Effector memory CD4-positive, alpha-beta T cell (primary cell): ENCODE measurements around the gene PPP1R14B.

Source experiments
- DNase-seq, 3 donors: peaks; one replicate each; pipeline ENCODE4 v3.0.0-alpha.2; 2020
- H3K27ac ChIP-seq: 2 replicates; pipeline ENCODE4 v1.7.0; 2013; ENCODE audit warnings: mild to moderate bottlenecking, low read length, moderate library complexity; ENCODE audit not compliant: insufficient read depth, poor library complexity, severe bottlenecking
- H3K27me3 ChIP-seq: replicated peaks from 2 replicates; pipeline ENCODE4 v1.7.0; 2013; ENCODE audit warnings: mild to moderate bottlenecking, low read length; ENCODE audit not compliant: insufficient read depth, control insufficient read depth, poor library complexity, severe bottlenecking
- H3K36me3 ChIP-seq: 2 replicates; pipeline ENCODE4 v1.7.0; 2013; ENCODE audit warnings: mild to moderate bottlenecking, low read length, moderate library complexity; ENCODE audit not compliant: control insufficient read depth, insufficient read depth
- H3K4me1 ChIP-seq: 2 replicates; pipeline ENCODE4 v1.7.0; 2013; ENCODE audit warnings: low read length, mild to moderate bottlenecking; ENCODE audit not compliant: control insufficient read depth, insufficient read depth, poor library complexity, severe bottlenecking
- H3K4me3 ChIP-seq: 2 replicates; pipeline ENCODE4 v1.7.0; 2013; ENCODE audit warnings: low read length, low read depth, mild to moderate bottlenecking; ENCODE audit not compliant: insufficient read depth, poor library complexity, severe bottlenecking
- H3K9me3 ChIP-seq: 2 replicates; pipeline ENCODE4 v1.7.0; 2013; ENCODE audit warnings: mild to moderate bottlenecking, low read length, moderate library complexity; ENCODE audit not compliant: control insufficient read depth

Gene PPP1R14B

GRCh38 chr11:64238076-64238475, 8.7 kb downstream of the PPP1R14B start:
- DNase-seq = no peak
- peaks cover 36% of the 10 kb centered on the region for H3K4me1 ChIP-seq
- no peak overlapping the region for H3K27ac ChIP-seq
- H3K27me3 ChIP-seq = no peaks in the 10 kb centered on the region
- H3K4me3 ChIP-seq = no peak overlapping the region
- H3K36me3 ChIP-seq = no peaks in the 10 kb centered on the region
- no peaks in the 10 kb centered on the region for H3K9me3 ChIP-seq

DNA sequence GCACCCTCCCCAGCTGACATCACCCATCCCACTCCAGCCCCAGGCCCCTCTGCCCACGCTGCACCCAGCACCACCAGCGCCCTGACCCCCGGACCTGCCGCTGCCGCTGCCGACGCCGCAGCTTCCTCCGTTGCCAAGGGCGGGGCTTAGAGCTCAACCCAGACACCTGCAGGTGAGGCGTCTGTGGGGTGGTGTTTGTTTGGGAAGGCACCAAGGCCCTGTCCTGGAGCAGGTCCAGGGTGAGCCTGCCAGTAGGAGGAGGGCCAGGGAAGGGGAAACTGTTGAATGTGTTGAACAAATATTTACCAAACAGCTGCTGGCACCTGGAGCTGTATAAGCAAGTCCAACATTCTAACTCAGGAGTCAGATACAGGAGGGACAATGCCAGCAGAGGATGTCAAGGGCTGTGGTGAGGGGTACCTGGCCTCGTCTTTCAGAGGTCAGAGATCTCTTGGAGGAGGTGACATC, 9.2 kb downstream of the PPP1R14B start:
- DNase-seq = no peak
- Histone ChIP-seq H3K27ac (no peak overlapping the region), H3K9me3 (no peaks in the 10 kb centered on the region), H3K4me3 (no peak overlapping the region), H3K27me3 (no peaks in the 10 kb centered on the region), H3K4me1 (peaks cover 34% of the 10 kb centered on the region), H3K36me3 (no peaks in the 10 kb centered on the region)

- H3K36me3 ChIP-seq = no peaks in the 10 kb centered on the region
- H3K27ac ChIP-seq = peak overlapping the region; percentile 60
- no peak for DNase-seq
- peaks cover 32% of the 10 kb centered on the region for H3K4me1 ChIP-seq
- H3K4me3 ChIP-seq = peak overlapping the region; percentile 68
- no peaks in the 10 kb centered on the region for H3K27me3 ChIP-seq
- no peaks in the 10 kb centered on the region for H3K9me3 ChIP-seq
Measured at GRCh38 chr11:64235437-64236161, 11.1 kb downstream of the PPP1R14B start.

GRCh38 chr11:64234647-64235379, 11.9 kb downstream of the PPP1R14B start:
- H3K4me3 ChIP-seq = peak overlapping the region; percentile 68
- peaks cover 27% of the 10 kb centered on the region for H3K4me1 ChIP-seq

GRCh38 chr11:64233913-64234586, 12.7 kb downstream of the PPP1R14B start, which contains the start of gene VEGFB:
TSS of gene VEGFB (plus strand) at chr11:64234584. CDS start at chr11:64234834, 250 bp downstream.
- peak within 1 kb of the TSS; percentile 68 for H3K4me3 ChIP-seq
- peak; percentile 66 to 71 (median 66) for DNase-seq
- peaks cover 33% of the 10 kb centered on the region for H3K4me1 ChIP-seq
- peak within 1 kb of the TSS; percentile 60 for H3K27ac ChIP-seq
- H3K36me3 ChIP-seq = no peaks in the 10 kb centered on the region
- H3K9me3 ChIP-seq = no peaks in the 10 kb centered on the region
- H3K27me3 ChIP-seq = no peaks in the 10 kb centered on the region

More at GRCh38 chr11:64234647-64235379, 11.9 kb downstream of the PPP1R14B start:
- H3K27me3 ChIP-seq = no peaks in the 10 kb centered on the region
- H3K9me3 ChIP-seq = no peaks in the 10 kb centered on the region
- H3K36me3 ChIP-seq = no peaks in the 10 kb centered on the region
- peak overlapping the region; percentile 60 for H3K27ac ChIP-seq
- DNase-seq = peak; percentile 32 to 44 (median 41)

DNA sequence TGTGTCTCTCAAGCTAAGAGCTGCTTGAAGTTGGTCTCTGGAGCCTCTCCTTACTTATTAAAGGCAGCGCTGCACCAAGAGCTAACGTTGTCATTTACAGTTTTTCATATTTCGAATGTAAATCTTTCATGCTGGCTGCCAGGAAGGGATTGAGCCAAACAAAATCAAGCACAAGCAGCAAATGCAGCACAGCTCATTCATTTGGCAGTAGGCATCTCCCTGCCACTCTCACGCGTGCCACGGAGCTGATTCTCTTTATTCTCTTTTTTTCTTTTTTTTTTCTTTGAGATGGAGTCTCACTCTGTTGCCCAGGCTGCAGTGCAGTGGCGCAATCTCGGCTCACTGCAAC, 13.8 kb downstream of the PPP1R14B start:
- Histone ChIP-seq H3K27ac (no peak overlapping the region), H3K9me3 (no peaks in the 10 kb centered on the region), H3K27me3 (no peaks in the 10 kb centered on the region), H3K36me3 (no peaks in the 10 kb centered on the region), H3K4me1 (peaks cover 34% of the 10 kb centered on the region), H3K4me3 (no peak overlapping the region)
- DNase-seq = no peak

- Histone ChIP-seq H3K4me1 (peaks cover 36% of the 10 kb centered on the region), H3K27me3 (no peaks in the 10 kb centered on the region), H3K27ac (no peak overlapping the region), H3K4me3 (no peak overlapping the region), H3K9me3 (no peaks in the 10 kb centered on the region), H3K36me3 (no peaks in the 10 kb centered on the region)
- no peak for DNase-seq
Measured at GRCh38 chr11:64232182-64232966, 14.4 kb downstream of the PPP1R14B start.

DNA sequence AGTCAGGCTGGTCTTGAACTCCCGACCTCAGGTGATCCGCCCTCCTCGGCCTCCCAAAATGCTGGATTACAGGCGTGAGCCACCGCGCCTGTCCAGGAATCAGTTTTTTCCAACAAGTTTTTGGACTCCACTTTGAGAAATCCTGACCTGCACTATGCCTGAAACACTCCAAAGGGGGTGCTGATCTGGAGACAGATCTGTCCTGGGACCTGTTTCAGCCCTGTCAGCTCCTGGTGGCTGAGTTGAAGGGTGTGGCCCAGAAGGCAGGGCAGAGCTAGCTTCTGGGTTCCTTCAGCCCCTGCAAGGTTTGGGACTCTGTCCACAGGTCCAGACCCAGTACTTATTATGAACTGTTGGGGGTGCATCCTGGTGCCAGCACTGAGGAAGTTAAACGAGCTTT, 15.2 kb downstream of the PPP1R14B start:
- H3K27me3 ChIP-seq = no peaks in the 10 kb centered on the region
- no peak for DNase-seq
- no peaks in the 10 kb centered on the region for H3K36me3 ChIP-seq
- peaks cover 45% of the 10 kb centered on the region for H3K4me1 ChIP-seq
- H3K9me3 ChIP-seq = no peaks in the 10 kb centered on the region
- no peak overlapping the region for H3K4me3 ChIP-seq
- no peak overlapping the region for H3K27ac ChIP-seq

DNA sequence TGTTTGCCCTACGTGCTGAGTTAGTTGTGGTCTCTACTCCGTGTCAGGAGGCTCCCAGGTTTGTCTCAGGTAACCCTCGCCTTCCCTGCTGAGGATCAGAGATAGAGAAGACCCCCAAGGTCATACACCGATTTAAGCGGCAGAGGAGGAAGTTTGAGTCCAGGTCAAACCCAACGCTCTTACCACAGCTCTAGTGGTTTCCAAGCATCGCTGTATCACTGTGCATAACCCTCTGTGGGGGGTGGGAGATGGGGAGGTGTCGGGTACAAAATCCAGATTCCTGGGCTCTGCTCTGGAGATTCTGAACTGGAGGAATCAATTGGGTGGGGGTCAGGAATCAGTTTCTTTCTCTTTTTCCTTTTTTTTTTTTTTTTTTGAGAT, 15.8 kb downstream of the PPP1R14B start:
- no peak for DNase-seq
- Histone ChIP-seq H3K4me3 (peak overlapping the region; percentile 83), H3K27ac (peak overlapping the region; percentile 85), H3K36me3 (no peaks in the 10 kb centered on the region), H3K4me1 (peaks cover 49% of the 10 kb centered on the region), H3K9me3 (no peaks in the 10 kb centered on the region), H3K27me3 (no peaks in the 10 kb centered on the region)
